MCF 10A (cell line): ENCODE data around the gene SIAH2. TPM values are rescaled to one million over a fixed set of nuclear protein-coding genes. Genes with fewer than 3 reads are reported as not detected.

ENCODE experiments used
- BruUV-seq: library from RNA; stranded (reverse); fragments of 400-500 nt; replicated peaks from 2 replicates; lab custom pipeline; 2021; lab: Mats Ljungman, UMichigan
- CTCF ChIA-PET: fragments of 300-600 bp; sonication (Branson Sonifier 250); formaldehyde crosslinking; extraction: SDS; loops from one replicate; lab custom pipeline; 2021; ENCODE audit warnings: antibody characterized with exemption, inconsistent platforms; lab: Yijun Ruan, JAX
- POLR2A ChIA-PET: fragments of 300-600, 350-650 bp; sonication (Branson Sonifier 250); formaldehyde crosslinking; extraction: SDS; loops from one replicate; lab custom pipeline; 2020; ENCODE audit warnings: antibody characterized with exemption, inconsistent platforms; lab: Yijun Ruan, JAX
- DNase-seq: peaks from one replicate; pipeline ENCODE4 v3.0.0-alpha.2; 2018; ENCODE audit not compliant: unreplicated experiment
- H3K27ac Mint-ChIP-seq: one replicate; pipeline ENCODE4 v1.8.0; 2022; ENCODE audit warnings: mild to moderate bottlenecking, low read depth, mixed read lengths; ENCODE audit not compliant: unreplicated experiment
- H3K27me3 Mint-ChIP-seq: one replicate; pipeline ENCODE4 v1.8.0; 2022; ENCODE audit warnings: mixed read lengths; ENCODE audit not compliant: insufficient read depth, unreplicated experiment
- H3K36me3 Mint-ChIP-seq: one replicate; pipeline ENCODE4 v1.8.0; 2022; ENCODE audit warnings: mild to moderate bottlenecking, moderate library complexity, mixed read lengths; ENCODE audit not compliant: insufficient read depth, unreplicated experiment
- H3K4me1 Mint-ChIP-seq: one replicate; pipeline ENCODE4 v1.8.0; 2022; ENCODE audit warnings: mixed read lengths; ENCODE audit not compliant: insufficient read depth, unreplicated experiment
- H3K4me3 Mint-ChIP-seq: one replicate; pipeline ENCODE4 v1.8.0; 2022; ENCODE audit warnings: mild to moderate bottlenecking, moderate library complexity, mixed read lengths; ENCODE audit not compliant: unreplicated experiment
- H3K9me3 Mint-ChIP-seq: one replicate; pipeline ENCODE4 v1.8.0; 2022; ENCODE audit warnings: mixed read lengths; ENCODE audit not compliant: unreplicated experiment
- intact Hi-C: fragments of 100-400 bp; cut with micrococcal nuclease; formaldehyde crosslinking; loops from 2 replicates; pipeline ENCODE4 v1.14.1; 2022
- total RNA-seq: library from RNA; stranded (reverse); gene quantifications from 2 replicates; pipeline ENCODE4 v1.2.3, GENCODE V29; 2022
- TF ChIP-seq, protein P1 (sequence below): fragments of 200-600 bp; IDR thresholded peaks from one replicate; pipeline ENCODE4 v1.8.0; 2022; ENCODE audit warnings: antibody characterized with exemption, mild to moderate bottlenecking; ENCODE audit not compliant: unreplicated experiment

SIAH2 gene
- total RNA-seq, 1 experiment from 2014 or later, result 35.4 TPM

DNA sequence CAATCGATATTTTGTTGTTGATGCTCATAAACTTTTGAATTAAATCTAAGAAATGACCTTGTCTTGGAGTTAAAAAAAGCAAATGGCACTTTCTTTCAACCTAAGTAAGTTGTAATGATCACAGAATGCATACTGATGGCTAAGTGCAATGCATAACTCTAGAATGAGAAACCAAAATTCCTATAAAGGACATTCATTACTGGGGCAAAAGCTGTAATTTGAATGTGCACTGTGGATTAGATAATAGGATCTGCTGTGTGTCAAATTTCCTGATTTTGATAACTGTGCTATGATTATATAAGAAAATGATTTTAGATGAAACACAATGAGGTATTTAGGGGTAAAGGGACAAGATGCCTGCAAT lies 14.3 kb downstream of the SIAH2 start:
- H3K9me3 Mint-ChIP-seq, result no peaks in the 10 kb centered on the region
- no peaks in the 10 kb centered on the region for H3K36me3 Mint-ChIP-seq
- no peak for DNase-seq
- no peak overlapping the region for H3K4me3 Mint-ChIP-seq
- ChIA-PET CTCF (interaction anchor here (0.7 kb wide), 1 partner anchor 74 kb away, joined by 5 read pairs; no protein-coding TSS in a partner anchor), POLR2A (interaction anchor here (1.3 to 2.2 kb wide), 2 partner anchors 11 to 13 kb away, joined by 5 to 12 read pairs; no protein-coding TSS in a partner anchor)
- no peaks in the 10 kb centered on the region for H3K27me3 Mint-ChIP-seq
- intact Hi-C loops, result no loop called here
- BruUV-seq, result no TSS peak
- H3K4me1 Mint-ChIP-seq, result peaks cover 47% of the 10 kb centered on the region
- TF ChIP-seq, protein P1, sequence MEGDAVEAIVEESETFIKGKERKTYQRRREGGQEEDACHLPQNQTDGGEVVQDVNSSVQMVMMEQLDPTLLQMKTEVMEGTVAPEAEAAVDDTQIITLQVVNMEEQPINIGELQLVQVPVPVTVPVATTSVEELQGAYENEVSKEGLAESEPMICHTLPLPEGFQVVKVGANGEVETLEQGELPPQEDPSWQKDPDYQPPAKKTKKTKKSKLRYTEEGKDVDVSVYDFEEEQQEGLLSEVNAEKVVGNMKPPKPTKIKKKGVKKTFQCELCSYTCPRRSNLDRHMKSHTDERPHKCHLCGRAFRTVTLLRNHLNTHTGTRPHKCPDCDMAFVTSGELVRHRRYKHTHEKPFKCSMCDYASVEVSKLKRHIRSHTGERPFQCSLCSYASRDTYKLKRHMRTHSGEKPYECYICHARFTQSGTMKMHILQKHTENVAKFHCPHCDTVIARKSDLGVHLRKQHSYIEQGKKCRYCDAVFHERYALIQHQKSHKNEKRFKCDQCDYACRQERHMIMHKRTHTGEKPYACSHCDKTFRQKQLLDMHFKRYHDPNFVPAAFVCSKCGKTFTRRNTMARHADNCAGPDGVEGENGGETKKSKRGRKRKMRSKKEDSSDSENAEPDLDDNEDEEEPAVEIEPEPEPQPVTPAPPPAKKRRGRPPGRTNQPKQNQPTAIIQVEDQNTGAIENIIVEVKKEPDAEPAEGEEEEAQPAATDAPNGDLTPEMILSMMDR, result no peak
- H3K27ac Mint-ChIP-seq, result no peak overlapping the region

DNA sequence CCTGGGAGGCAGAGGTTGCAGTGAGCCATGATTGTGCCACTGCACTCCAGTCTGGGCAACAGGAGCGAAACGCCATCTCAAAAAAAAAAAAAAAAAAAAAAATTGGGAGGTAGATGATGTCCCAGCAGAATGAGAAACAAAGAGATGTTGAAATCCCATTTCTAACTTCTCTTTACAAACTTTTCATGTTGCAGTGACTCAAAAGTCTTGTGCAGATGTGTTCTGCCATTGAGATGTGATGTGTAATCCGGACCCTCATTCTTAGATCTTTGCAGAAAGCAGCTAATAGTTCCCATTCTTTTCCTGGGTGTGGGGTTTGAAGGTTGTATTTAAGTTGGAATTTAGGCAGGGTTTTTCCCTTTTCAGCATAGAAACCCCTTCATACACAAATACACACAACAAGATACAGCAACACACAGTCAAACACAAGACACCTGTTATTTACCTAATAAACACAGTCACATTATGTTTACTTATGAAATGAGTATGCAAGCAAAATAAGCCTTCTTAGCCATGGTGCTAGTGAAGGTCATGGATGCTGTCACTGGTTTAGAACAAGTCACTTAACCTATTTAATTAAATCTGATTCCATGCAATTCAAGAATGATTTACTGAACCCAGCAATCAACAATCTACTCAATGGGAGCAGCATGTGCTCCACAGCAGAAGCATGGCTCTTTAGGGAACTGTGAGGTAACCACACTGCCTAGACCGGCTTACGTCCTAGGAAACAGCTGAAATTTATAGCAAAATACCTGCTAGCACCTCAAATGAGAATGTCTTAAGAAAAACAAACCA lies 14.9 kb downstream of the SIAH2 start:
- Mint-ChIP-seq H3K27me3 (no peaks in the 10 kb centered on the region), H3K4me1 (peaks cover 49% of the 10 kb centered on the region), H3K9me3 (no peaks in the 10 kb centered on the region), H3K27ac (no peak overlapping the region), H3K36me3 (no peaks in the 10 kb centered on the region), H3K4me3 (no peak overlapping the region)
- intact Hi-C loops, result no loop called here
- ChIA-PET CTCF (interaction anchor here (0.7 to 1.1 kb wide), 3 partner anchors 15 to 75 kb away, joined by 3 to 8 read pairs (median 5); no protein-coding TSS in a partner anchor), POLR2A (interaction anchor here (1.3 to 2.2 kb wide), 2 partner anchors 11 to 14 kb away, joined by 5 to 12 read pairs; no protein-coding TSS in a partner anchor)
- TF ChIP-seq, protein P1, result no peak
- BruUV-seq, result no TSS peak
- no peak for DNase-seq

DNA sequence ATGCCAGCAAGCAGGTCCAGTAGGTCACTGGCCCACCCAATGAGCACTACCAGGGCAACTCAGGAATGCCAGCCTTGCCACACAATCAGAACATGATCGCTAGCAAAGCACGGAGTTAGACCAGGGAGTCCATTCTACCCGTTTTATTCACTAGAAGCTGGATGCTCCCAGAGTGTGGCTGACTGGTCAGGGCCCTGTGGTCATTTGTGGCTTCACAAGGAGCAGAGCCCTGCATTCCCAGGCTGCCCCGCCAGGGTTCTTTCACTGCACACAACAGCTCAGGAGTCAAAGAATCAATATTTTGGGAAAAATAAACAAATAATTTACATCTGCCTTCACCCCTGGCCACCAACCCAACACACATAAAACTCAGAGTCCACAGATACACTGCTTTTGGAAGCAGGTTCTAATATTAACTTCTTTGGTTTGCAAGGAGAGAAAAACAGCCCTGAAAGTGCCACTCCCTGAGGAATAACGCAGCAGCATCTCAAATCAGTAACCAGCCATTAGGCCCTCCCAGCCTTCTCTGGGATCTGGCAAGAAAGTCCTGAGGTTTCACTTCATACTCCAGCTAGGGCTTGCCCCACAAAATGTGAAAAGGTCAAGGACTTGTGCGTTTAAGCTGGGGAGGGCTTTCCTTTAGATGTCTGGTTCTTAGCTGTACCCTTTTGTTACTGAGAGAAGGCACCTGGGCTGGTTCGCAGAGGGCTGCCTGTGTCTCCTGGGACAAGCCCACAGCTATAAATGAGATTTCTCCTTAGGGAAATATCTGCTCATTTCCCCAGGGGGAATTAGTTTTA lies 16.0 kb downstream of the SIAH2 start:
- H3K9me3 Mint-ChIP-seq, result no peaks in the 10 kb centered on the region
- H3K4me1 Mint-ChIP-seq, result peaks cover 38% of the 10 kb centered on the region
- intact Hi-C loops, result no loop called here
- TF ChIP-seq, protein P1, result no peak
- no TSS peak for BruUV-seq
- POLR2A ChIA-PET, result interaction anchor here (2.2 kb wide), 1 partner anchor 15 kb away, joined by 12 read pairs; no protein-coding TSS in a partner anchor
- H3K4me3 Mint-ChIP-seq, result no peak overlapping the region
- DNase-seq, result no peak
- no peak overlapping the region for H3K27ac Mint-ChIP-seq
- H3K36me3 Mint-ChIP-seq, result peaks cover 10% of the 10 kb centered on the region
- H3K27me3 Mint-ChIP-seq, result no peaks in the 10 kb centered on the region
- CTCF ChIA-PET, result interaction anchor here (1.1 kb wide), 1 partner anchor 26 kb away, joined by 8 read pairs; no protein-coding TSS in a partner anchor
